ENCODE results near the gene DAB2IP. TPM values are rescaled to one million over a fixed set of nuclear protein-coding genes. Genes with fewer than 3 reads are reported as not detected.

Gene DAB2IP
- total RNA-seq, 2 donors from 2014 or later: 70.7 to 71.0 TPM

DNA sequence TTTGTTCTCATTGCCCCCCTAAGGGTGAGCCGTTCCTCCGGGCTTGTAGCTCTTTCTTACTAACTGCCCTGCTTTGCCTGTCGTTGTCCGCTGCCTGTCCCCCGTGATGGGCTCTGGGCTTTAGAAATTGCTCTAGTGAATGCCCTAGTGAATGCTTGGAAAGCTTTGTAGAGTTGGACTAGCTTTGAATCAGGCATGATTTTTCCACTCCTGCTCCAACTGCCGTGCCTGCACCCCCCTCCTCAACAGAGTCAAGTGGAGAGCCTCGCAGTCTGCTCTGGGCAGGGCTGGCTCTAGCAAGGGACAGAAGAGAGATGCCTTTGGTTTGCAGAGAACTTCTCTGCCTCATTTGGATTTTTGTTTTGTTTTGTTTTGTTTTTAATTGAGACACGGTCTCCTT, 46.8 kb upstream of the DAB2IP start:
- H3K4me1 ChIP-seq (ENCODE audit: control insufficient read depth, insufficient read depth, low read length): peaks cover 8% of the 10 kb centered on the region
- H3K4me3 Mint-ChIP-seq: no peak overlapping the region

DNA sequence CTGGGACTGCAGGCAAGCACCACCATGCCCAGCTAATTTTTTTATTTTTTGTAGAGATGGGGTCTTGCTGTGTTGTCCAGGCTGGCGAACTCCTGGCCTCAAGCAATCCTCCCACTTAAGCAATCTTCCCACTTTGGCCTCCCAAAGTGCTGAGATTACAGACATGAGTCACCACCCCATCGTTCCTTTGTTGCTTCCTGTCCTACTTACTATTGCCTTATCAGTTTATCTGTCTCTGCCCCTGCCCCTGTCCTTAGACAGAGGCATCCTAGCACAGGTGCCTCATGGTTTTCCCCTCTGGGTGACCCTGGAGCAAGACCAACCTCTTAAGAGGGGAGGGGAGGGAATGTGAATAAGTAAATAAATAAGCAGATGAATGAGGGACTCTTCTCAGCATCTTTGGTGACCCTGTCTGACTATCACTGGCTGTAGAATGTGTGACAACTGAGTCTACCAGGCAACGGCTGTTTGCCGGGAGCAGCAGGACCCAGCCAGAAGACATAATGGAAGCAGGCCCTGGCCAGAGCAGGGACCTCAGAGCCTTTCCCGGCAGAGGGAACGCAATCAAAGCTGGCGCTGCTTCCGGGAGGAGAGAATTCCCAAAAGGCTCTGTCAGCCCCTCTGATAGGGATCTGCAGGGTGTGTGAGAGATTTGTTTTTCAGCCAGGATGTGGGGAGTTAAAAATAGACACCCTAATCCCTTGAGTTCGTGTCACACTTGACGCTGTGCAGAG, 43.8 kb upstream of the DAB2IP start:
- no peak overlapping the region for H3K27ac ChIP-seq (ENCODE audit: low read depth, low read length)
- TF ChIP-seq, protein P1, sequence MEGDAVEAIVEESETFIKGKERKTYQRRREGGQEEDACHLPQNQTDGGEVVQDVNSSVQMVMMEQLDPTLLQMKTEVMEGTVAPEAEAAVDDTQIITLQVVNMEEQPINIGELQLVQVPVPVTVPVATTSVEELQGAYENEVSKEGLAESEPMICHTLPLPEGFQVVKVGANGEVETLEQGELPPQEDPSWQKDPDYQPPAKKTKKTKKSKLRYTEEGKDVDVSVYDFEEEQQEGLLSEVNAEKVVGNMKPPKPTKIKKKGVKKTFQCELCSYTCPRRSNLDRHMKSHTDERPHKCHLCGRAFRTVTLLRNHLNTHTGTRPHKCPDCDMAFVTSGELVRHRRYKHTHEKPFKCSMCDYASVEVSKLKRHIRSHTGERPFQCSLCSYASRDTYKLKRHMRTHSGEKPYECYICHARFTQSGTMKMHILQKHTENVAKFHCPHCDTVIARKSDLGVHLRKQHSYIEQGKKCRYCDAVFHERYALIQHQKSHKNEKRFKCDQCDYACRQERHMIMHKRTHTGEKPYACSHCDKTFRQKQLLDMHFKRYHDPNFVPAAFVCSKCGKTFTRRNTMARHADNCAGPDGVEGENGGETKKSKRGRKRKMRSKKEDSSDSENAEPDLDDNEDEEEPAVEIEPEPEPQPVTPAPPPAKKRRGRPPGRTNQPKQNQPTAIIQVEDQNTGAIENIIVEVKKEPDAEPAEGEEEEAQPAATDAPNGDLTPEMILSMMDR (conservative IDR thresholded peaks at IDR 0.05): no peak
- H3K36me3 ChIP-seq (ENCODE audit: control insufficient read depth, insufficient read depth, low read length): no peaks in the 10 kb centered on the region
- peaks cover 29% of the 10 kb centered on the region for H3K4me1 Mint-ChIP-seq
- H3K4me3 Mint-ChIP-seq: no peak overlapping the region
- peak; percentile 46 for DNase-seq
- H3K27me3 Mint-ChIP-seq (ENCODE audit: insufficient read depth): no peaks in the 10 kb centered on the region
- H3K9ac ChIP-seq (ENCODE audit: extremely low read depth, low read length, poor library complexity, severe bottlenecking): peak overlapping the region; percentile 6
- H3K27me3 ChIP-seq (ENCODE audit: control insufficient read depth, insufficient read depth, low read length, poor library complexity, severe bottlenecking): no peaks in the 10 kb centered on the region
- no peak overlapping the region for H3K4me3 ChIP-seq (ENCODE audit: low read length)
- peak overlapping the region; percentile 59 for H3K27ac Mint-ChIP-seq
- 74 to 83% methylated on average over 10 of the region's 10 CpGs for WGBS, 2 experiments (ENCODE audit: insufficient coverage in 1 of 2, insufficient read length in 1 of 2)
- H3K9me3 ChIP-seq (ENCODE audit: control insufficient read depth, low read length): no peaks in the 10 kb centered on the region
- no peaks in the 10 kb centered on the region for H3K9me3 Mint-ChIP-seq
- peaks cover 4% of the 10 kb centered on the region for H3K4me1 ChIP-seq (ENCODE audit: control insufficient read depth, insufficient read depth, low read length)
- no peaks in the 10 kb centered on the region for H3K36me3 Mint-ChIP-seq (ENCODE audit: low read depth)

More for the DNA sequence above, 46.8 kb upstream of the DAB2IP start:
- Histone ChIP-seq H3K9me3 (ENCODE audit: control insufficient read depth, low read length) (no peaks in the 10 kb centered on the region), H3K9ac (ENCODE audit: extremely low read depth, low read length, poor library complexity, severe bottlenecking) (no peak overlapping the region), H3K36me3 (ENCODE audit: control insufficient read depth, insufficient read depth, low read length) (no peaks in the 10 kb centered on the region), H3K27ac (ENCODE audit: low read depth, low read length) (no peak overlapping the region), H3K4me3 (ENCODE audit: low read length) (no peak overlapping the region), H3K27me3 (ENCODE audit: control insufficient read depth, insufficient read depth, low read length, poor library complexity, severe bottlenecking) (peaks cover 13% of the 10 kb centered on the region)
- no peaks in the 10 kb centered on the region for H3K36me3 Mint-ChIP-seq (ENCODE audit: low read depth)
- no peak for DNase-seq
- TF ChIP-seq, protein P1 (conservative IDR thresholded peaks at IDR 0.05): no peak
- WGBS, 2 experiments (ENCODE audit: insufficient coverage in 1 of 2, insufficient read length in 1 of 2): 70 to 90% methylated on average over 8 of the region's 8 CpGs
- peaks cover 24% of the 10 kb centered on the region for H3K4me1 Mint-ChIP-seq
- peaks cover 18% of the 10 kb centered on the region for H3K27me3 Mint-ChIP-seq (ENCODE audit: insufficient read depth)
- peak overlapping the region; percentile 20 for H3K27ac Mint-ChIP-seq
- no peaks in the 10 kb centered on the region for H3K9me3 Mint-ChIP-seq

DNA sequence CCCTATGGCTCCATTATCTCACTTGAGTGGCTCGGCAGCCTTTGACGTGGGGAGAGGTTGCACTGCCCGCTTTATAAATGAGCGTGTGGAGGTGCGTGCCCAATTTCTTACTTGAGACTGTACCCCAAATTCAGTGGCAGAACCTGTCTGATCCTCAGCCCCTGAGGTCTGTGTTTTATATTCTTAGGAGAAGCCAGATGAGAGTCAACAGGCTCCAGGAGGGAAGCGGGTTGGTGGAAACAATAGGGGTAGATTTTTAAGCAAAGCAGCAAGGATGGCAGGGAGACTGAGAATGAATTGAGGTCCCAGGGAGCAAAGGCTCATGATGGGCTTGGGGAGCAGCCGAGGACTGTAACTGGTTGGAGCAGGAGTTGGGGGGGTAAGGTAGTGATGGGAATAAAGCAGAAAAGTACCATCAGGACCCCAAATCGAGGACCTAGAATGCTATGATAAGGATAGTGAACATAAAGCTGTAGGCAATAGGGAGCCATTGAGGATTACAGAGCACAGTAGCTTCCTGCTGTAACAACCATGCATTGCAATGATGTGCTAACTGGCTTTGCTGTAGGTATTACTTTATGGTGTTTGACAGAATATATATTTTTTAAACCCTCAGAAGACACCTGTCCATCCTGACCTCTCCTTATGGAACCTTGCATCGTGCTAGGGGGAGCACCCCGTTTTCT, 43.1 kb upstream of the DAB2IP start:
- Histone ChIP-seq H3K36me3 (ENCODE audit: control insufficient read depth, insufficient read depth, low read length) (no peaks in the 10 kb centered on the region), H3K9me3 (ENCODE audit: control insufficient read depth, low read length) (no peaks in the 10 kb centered on the region), H3K27me3 (ENCODE audit: control insufficient read depth, insufficient read depth, low read length, poor library complexity, severe bottlenecking) (no peaks in the 10 kb centered on the region), H3K27ac (ENCODE audit: low read depth, low read length) (no peak overlapping the region), H3K9ac (ENCODE audit: extremely low read depth, low read length, poor library complexity, severe bottlenecking) (peak overlapping the region; percentile 6), H3K4me1 (ENCODE audit: control insufficient read depth, insufficient read depth, low read length) (peaks cover 5% of the 10 kb centered on the region), H3K4me3 (ENCODE audit: low read length) (no peak overlapping the region)
- TF ChIP-seq, protein P1 (conservative IDR thresholded peaks at IDR 0.05): no peak
- no peaks in the 10 kb centered on the region for H3K36me3 Mint-ChIP-seq (ENCODE audit: low read depth)
- H3K4me3 Mint-ChIP-seq: no peak overlapping the region
- H3K4me1 Mint-ChIP-seq: peaks cover 36% of the 10 kb centered on the region
- H3K27me3 Mint-ChIP-seq (ENCODE audit: insufficient read depth): no peaks in the 10 kb centered on the region
- DNase-seq: no peak
- no peaks in the 10 kb centered on the region for H3K9me3 Mint-ChIP-seq
- H3K27ac Mint-ChIP-seq: peak overlapping the region; percentile 59
- WGBS, 2 experiments (ENCODE audit: insufficient coverage in 1 of 2, insufficient read length in 1 of 2): 85 to 92% methylated on average over 7 to 10 of the region's 10 CpGs
